ENCODE measurements around the gene EML2.
A peak's percentile ranks its signal among the peaks of the same experiment; 100 is the strongest.

Gene EML2

DNA sequence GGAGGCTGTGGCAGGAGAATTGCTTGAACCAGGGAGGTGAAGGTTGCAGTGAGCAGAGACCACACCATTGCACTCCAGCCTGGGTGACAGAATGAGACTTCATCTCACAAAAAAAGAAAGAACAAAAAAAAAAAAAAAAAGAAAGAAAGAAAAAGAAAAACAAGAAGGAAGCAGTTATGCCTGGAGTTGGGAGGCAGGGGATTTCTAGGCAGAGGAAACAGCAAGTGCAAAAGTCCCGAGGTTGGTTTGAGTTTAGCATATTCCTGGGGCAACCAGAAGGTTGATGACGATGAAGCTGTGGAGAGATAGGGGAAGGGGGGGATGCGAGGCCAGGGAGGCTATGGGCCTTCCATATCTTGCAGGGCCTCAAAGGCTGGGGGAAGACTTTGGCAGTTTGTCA, 11.5 kb upstream of the EML2 start:
- H3K9ac ChIP-seq (ENCODE audit: low read length), result no peak overlapping the region
- TF ChIP-seq EZH2phosphoT487 (IDR thresholded peaks at IDR 0.05; ENCODE audit: low read length), result no peak
- H3K4me1 ChIP-seq (ENCODE audit: low read length), result 0 out of 2 replicates have a peak, but pooled peaks cover 3% of the 10 kb centered on the region

DNA sequence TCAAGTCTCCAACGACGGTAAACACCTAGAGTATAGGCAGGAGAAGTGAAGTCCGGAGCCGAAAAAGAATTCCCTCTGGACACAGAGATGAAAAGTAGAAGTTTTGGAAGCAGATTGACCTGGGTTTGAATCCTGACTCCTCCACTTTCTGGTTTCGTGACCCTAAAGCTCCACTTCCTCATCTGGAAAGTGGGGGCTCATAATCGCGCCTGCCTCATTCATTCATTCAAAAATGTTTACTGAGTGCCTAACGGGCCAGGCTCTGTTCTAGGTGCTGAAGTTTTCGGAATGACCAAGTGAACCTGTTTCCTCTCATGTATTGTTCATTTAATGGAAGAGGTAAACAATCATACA, 7.1 kb upstream of the EML2 start:
- Histone ChIP-seq H3F3A (ENCODE audit: insufficient read depth, low read length) (peaks cover 28% of the 10 kb centered on the region), H3K27ac (ENCODE audit: low read length) (no peak overlapping the region), H3K4me2 (ENCODE audit: low read depth, low read length) (peak overlapping the region; percentile 77), H2AFZ (ENCODE audit: low read length) (peak overlapping the region; percentile 87), H4K20me1 (ENCODE audit: insufficient read depth, low read length) (no peaks in the 10 kb centered on the region), H3K4me1 (ENCODE audit: low read length) (0 out of 2 replicates have a peak, but pooled peaks cover 3% of the 10 kb centered on the region), H3K36me3 (replicated peaks; ENCODE audit: insufficient read depth, low read length) (no peaks in the 10 kb centered on the region), H3K79me2 (ENCODE audit: low read length) (no peaks in the 10 kb centered on the region), H3K4me3 (ENCODE audit: low read length) (peak overlapping the region; percentile 66), H3K27me3 (replicated peaks; ENCODE audit: insufficient read depth, low read length) (peaks cover 6% of the 10 kb centered on the region; the same call in 1 of the 2 replicates), H3K9ac (ENCODE audit: low read length) (no peak overlapping the region; the same call in 1 of the 2 replicates), H3K9me2 (replicated peaks; ENCODE audit: insufficient read depth, low read length) (no peaks in the 10 kb centered on the region), H3K9me3 (replicated peaks; ENCODE audit: insufficient read depth, low read length) (no peaks in the 10 kb centered on the region)
- TF ChIP-seq EZH2phosphoT487 (IDR thresholded peaks at IDR 0.05; ENCODE audit: low read length), result no peak
- TF ChIP-seq EZH2 (optimal IDR thresholded peaks at IDR 0.05; ENCODE audit: low read depth, low read length), result no peak
- TF ChIP-seq, protein P1, sequence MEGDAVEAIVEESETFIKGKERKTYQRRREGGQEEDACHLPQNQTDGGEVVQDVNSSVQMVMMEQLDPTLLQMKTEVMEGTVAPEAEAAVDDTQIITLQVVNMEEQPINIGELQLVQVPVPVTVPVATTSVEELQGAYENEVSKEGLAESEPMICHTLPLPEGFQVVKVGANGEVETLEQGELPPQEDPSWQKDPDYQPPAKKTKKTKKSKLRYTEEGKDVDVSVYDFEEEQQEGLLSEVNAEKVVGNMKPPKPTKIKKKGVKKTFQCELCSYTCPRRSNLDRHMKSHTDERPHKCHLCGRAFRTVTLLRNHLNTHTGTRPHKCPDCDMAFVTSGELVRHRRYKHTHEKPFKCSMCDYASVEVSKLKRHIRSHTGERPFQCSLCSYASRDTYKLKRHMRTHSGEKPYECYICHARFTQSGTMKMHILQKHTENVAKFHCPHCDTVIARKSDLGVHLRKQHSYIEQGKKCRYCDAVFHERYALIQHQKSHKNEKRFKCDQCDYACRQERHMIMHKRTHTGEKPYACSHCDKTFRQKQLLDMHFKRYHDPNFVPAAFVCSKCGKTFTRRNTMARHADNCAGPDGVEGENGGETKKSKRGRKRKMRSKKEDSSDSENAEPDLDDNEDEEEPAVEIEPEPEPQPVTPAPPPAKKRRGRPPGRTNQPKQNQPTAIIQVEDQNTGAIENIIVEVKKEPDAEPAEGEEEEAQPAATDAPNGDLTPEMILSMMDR (IDR thresholded peaks at IDR 0.05; ENCODE audit: low read length), result no peak
- no peak for DNase-seq

More for the DNA sequence above, 11.5 kb upstream of the EML2 start:
- Histone ChIP-seq H3K36me3 (replicated peaks; ENCODE audit: insufficient read depth, low read length) (no peaks in the 10 kb centered on the region), H3K27me3 (replicated peaks; ENCODE audit: insufficient read depth, low read length) (peaks cover 12% of the 10 kb centered on the region), H3K79me2 (ENCODE audit: low read length) (no peaks in the 10 kb centered on the region), H3K9me3 (replicated peaks; ENCODE audit: insufficient read depth, low read length) (no peaks in the 10 kb centered on the region), H3K9me2 (replicated peaks; ENCODE audit: insufficient read depth, low read length) (no peaks in the 10 kb centered on the region), H2AFZ (ENCODE audit: low read length) (no peak overlapping the region), H3K4me3 (ENCODE audit: low read length) (no peak overlapping the region), H3K27ac (ENCODE audit: low read length) (no peak overlapping the region), H3K4me2 (ENCODE audit: low read depth, low read length) (no peak overlapping the region), H3F3A (ENCODE audit: insufficient read depth, low read length) (no peaks in the 10 kb centered on the region), H4K20me1 (ENCODE audit: insufficient read depth, low read length) (no peaks in the 10 kb centered on the region)
- no peak for DNase-seq

DNA sequence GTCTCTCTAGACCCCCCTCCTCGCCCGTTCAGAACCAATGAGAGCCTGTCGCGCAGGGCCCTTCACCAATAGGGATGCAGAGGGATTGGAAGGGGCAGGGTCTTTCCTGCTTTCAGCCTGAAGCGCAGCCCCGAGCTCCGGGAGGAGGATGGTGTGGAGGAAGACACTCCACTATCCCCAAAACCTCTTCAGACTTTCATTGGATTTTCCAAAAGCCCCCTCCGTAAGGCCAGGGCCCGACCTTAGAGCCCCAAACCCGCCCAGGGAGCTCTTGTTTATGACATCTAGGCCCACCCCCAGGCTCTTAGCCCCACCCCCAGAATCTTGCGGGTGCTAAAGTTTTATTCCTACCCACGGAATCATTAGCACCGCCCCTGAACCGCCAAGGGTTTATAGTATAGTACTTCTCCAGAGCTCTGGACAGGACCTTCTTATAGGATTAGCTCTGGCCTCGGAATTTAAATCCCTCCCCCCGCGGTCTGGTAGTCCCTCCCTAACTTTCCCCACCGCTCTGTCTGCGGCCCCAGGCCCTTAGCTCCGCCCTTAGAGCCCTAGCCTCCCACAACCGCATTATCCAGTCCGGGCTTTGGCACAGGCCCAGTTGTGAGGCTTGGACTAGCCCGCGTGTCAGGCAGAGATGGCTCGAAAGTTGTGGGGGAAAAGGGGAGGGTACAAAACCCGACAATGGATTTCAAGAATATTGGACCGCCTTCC, 6.6 kb upstream of the EML2 start:
- peaks cover 6% of the 10 kb centered on the region; the same call in 1 of the 2 replicates for H3K27me3 ChIP-seq (replicated peaks; ENCODE audit: insufficient read depth, low read length)
- TF ChIP-seq EZH2phosphoT487 (IDR thresholded peaks at IDR 0.05; ENCODE audit: low read length) (no peak), EZH2 (optimal IDR thresholded peaks at IDR 0.05; ENCODE audit: low read depth, low read length) (no peak)
- TF ChIP-seq, protein P1 (IDR thresholded peaks at IDR 0.05; ENCODE audit: low read length), result no peak
- no peaks in the 10 kb centered on the region for H4K20me1 ChIP-seq (ENCODE audit: insufficient read depth, low read length)
- H3K27ac ChIP-seq (ENCODE audit: low read length), result no peak overlapping the region
- H3K4me1 ChIP-seq (ENCODE audit: low read length), result peaks cover 5% of the 10 kb centered on the region; the same call in 1 of the 2 replicates
- H3K9me2 ChIP-seq (replicated peaks; ENCODE audit: insufficient read depth, low read length), result no peaks in the 10 kb centered on the region
- peaks cover 33% of the 10 kb centered on the region for H3F3A ChIP-seq (ENCODE audit: insufficient read depth, low read length)
- peak; percentile 93 for DNase-seq
- peak overlapping the region; percentile 33; the same call in 1 of the 2 replicates for H3K9ac ChIP-seq (ENCODE audit: low read length)
- H3K9me3 ChIP-seq (replicated peaks; ENCODE audit: insufficient read depth, low read length), result no peaks in the 10 kb centered on the region
- H3K79me2 ChIP-seq (ENCODE audit: low read length), result no peaks in the 10 kb centered on the region
- H3K4me2 ChIP-seq (ENCODE audit: low read depth, low read length), result peak overlapping the region; percentile 77
- no peaks in the 10 kb centered on the region for H3K36me3 ChIP-seq (replicated peaks; ENCODE audit: insufficient read depth, low read length)
- peak overlapping the region; percentile 66 for H3K4me3 ChIP-seq (ENCODE audit: low read length)
- peak overlapping the region; percentile 87 for H2AFZ ChIP-seq (ENCODE audit: low read length)
